Mesenchymal stem cell (in vitro differentiated cells and primary cell): ENCODE data around the gene APEH.

ENCODE experiments used
- DNase-seq: peaks from one replicate; pipeline ENCODE4 v3.0.0-alpha.2; 2013
- H2AFZ ChIP-seq: one replicate; pipeline ENCODE4 v1.6.1; 2013; ENCODE audit warnings: low read depth, mild to moderate bottlenecking, control low read depth, inconsistent platforms, low read length, moderate library complexity
- H2AK5ac ChIP-seq: 2 replicates; pipeline ENCODE4 v1.6.1; 2013; ENCODE audit warnings: low read length, moderate library complexity, mild to moderate bottlenecking, inconsistent platforms; ENCODE audit not compliant: severe bottlenecking
- H2BK120ac ChIP-seq: one replicate; pipeline ENCODE4 v1.6.1; 2013; ENCODE audit warnings: low read depth, mild to moderate bottlenecking, inconsistent platforms, low read length, moderate library complexity
- H2BK12ac ChIP-seq, 2 experiments: one replicate each; pipeline ENCODE4 v1.6.1; 2013; ENCODE audit warnings: inconsistent platforms in 2 of 2, low read length in 2 of 2, mild to moderate bottlenecking in 2 of 2, moderate library complexity in 2 of 2, control low read depth in 1 of 2
- H2BK15ac ChIP-seq: one replicate; pipeline ENCODE4 v1.6.1; 2013; ENCODE audit warnings: mild to moderate bottlenecking, low read depth, inconsistent platforms; ENCODE audit not compliant: poor library complexity, severe bottlenecking
- H2BK5ac ChIP-seq: 2 replicates; pipeline ENCODE4 v1.6.1; 2013; ENCODE audit warnings: low read depth, mild to moderate bottlenecking, low read length, control low read depth, inconsistent platforms; ENCODE audit not compliant: poor library complexity, severe bottlenecking
- H3K14ac ChIP-seq, 2 experiments: one replicate each; pipeline ENCODE4 v1.6.1; 2013; ENCODE audit warnings: inconsistent platforms in 2 of 2, low read length in 2 of 2, control low read depth in 1 of 2, mild to moderate bottlenecking in 1 of 2, moderate library complexity in 1 of 2
- H3K18ac ChIP-seq, 2 experiments: one replicate each; pipeline ENCODE4 v1.6.1; 2013; ENCODE audit warnings: inconsistent platforms in 2 of 2, low read length in 2 of 2, control low read depth in 1 of 2, low read depth in 1 of 2, mild to moderate bottlenecking in 1 of 2
- H3K23ac ChIP-seq, 2 experiments: one replicate each; pipeline ENCODE4 v1.6.1; 2013; ENCODE audit warnings: inconsistent platforms in 2 of 2, low read length in 2 of 2, mild to moderate bottlenecking in 2 of 2, moderate library complexity in 2 of 2, control low read depth in 1 of 2
- H3K27ac ChIP-seq: 2 replicates; pipeline ENCODE4 v1.5.1; 2013; ENCODE audit warnings: mild to moderate bottlenecking, moderate library complexity, low read length, control low read depth, inconsistent platforms; ENCODE audit not compliant: poor library complexity, severe bottlenecking
- H3K27me3 ChIP-seq, 2 experiments: 2 replicates each; pipeline versions ENCODE4 v1.6.1 to v1.7.0; 2013; ENCODE audit warnings: low read length in 2 of 2, mild to moderate bottlenecking in 2 of 2, moderate library complexity in 2 of 2, control low read depth in 1 of 2, inconsistent platforms in 1 of 2; ENCODE audit not compliant: control insufficient read depth in 1 of 2, insufficient read depth in 1 of 2
- H3K36me3 ChIP-seq, 2 experiments: 2 replicates each; pipeline versions ENCODE4 v1.6.1 to v1.7.0; 2013; ENCODE audit warnings: low read length in 2 of 2, control low read depth in 1 of 2, inconsistent platforms in 1 of 2, low read depth in 1 of 2, mild to moderate bottlenecking in 1 of 2; ENCODE audit not compliant: insufficient read depth in 2 of 2, control insufficient read depth in 1 of 2
- H3K4ac ChIP-seq, 2 experiments: one replicate each; pipeline ENCODE4 v1.6.1; 2013; ENCODE audit warnings: inconsistent platforms in 2 of 2, low read length in 2 of 2, mild to moderate bottlenecking in 2 of 2, moderate library complexity in 2 of 2, control low read depth in 1 of 2, low read depth in 1 of 2
- H3K4me1 ChIP-seq: 2 replicates; pipeline ENCODE4 v1.6.1; 2013; ENCODE audit warnings: low read depth, low read length, control low read depth; ENCODE audit not compliant: control insufficient read depth, insufficient read depth
- H3K4me2 ChIP-seq: 2 replicates; pipeline ENCODE4 v1.6.1; 2013; ENCODE audit warnings: low read length, mild to moderate bottlenecking, inconsistent platforms; ENCODE audit not compliant: poor library complexity, severe bottlenecking
- H3K4me3 ChIP-seq, 2 experiments: 2 replicates each; pipeline versions ENCODE4 v1.5.1 to v1.7.0; 2013; ENCODE audit warnings: low read length in 2 of 2, mild to moderate bottlenecking in 2 of 2, control low read depth in 1 of 2, low read depth in 1 of 2; ENCODE audit not compliant: insufficient read depth in 1 of 2
- H3K79me1 ChIP-seq: replicated peaks from 2 replicates; pipeline ENCODE4 v1.6.1; 2013; ENCODE audit warnings: mild to moderate bottlenecking, control low read depth, low read length, inconsistent platforms; ENCODE audit not compliant: poor library complexity, severe bottlenecking
- H3K9ac ChIP-seq: 2 replicates; pipeline ENCODE4 v1.7.0; 2013; ENCODE audit warnings: mild to moderate bottlenecking, low read length, moderate library complexity
- H3K9me3 ChIP-seq: 2 replicates; pipeline ENCODE4 v1.7.0; 2013; ENCODE audit warnings: mild to moderate bottlenecking, low read length; ENCODE audit not compliant: control insufficient read depth
- H4K8ac ChIP-seq: one replicate; pipeline ENCODE4 v1.6.1; 2013; ENCODE audit warnings: inconsistent platforms, mild to moderate bottlenecking, low read length, moderate library complexity
- H4K91ac ChIP-seq: one replicate; pipeline ENCODE4 v1.6.1; 2013; ENCODE audit warnings: mild to moderate bottlenecking, low read length, inconsistent platforms
- WGBS: methylation state at CpG from one replicate; pipeline ENCODE4 v1.1.7; 2013; ENCODE audit warnings: mixed read lengths; 5-methylcytosine and 5-hydroxymethylcytosine counted together

Gene APEH

DNA sequence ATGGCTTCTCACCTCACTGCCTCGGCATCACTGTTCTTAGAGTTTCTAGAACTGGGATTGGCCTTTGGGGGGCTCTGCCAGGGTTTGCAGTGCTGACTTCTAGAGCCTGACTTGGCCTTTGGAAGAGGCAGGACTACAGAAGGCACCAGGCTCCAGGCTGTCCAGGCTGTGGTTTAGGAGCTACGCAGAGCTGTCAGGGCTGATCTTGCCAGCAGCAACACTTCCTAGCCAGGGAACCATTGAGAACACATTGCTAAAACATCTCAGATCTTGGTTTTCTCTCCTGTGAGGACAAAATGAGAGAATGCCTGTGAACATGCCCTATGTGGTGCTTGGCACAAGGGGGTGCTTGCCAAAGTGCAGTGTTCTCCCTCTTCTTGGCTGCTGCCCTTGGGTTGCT is 34.6 kb upstream of the APEH start:
- Histone ChIP-seq H4K8ac (no peak overlapping the region), H2BK5ac (no peak overlapping the region), H3K27me3 (peaks cover 5 to 58% of the 10 kb centered on the region in 2 experiments), H3K36me3 (no peaks in the 10 kb centered on the region), H3K18ac (no peak overlapping the region), H3K4ac (no peak overlapping the region), H3K9me3 (no peaks in the 10 kb centered on the region), H2BK12ac (no peak overlapping the region), H2BK15ac (no peak overlapping the region), H2AK5ac (no peak overlapping the region), H3K79me1 (no peaks in the 10 kb centered on the region), H4K91ac (no peak overlapping the region), H3K14ac (no peak overlapping the region), H3K4me1 (peaks cover 16% of the 10 kb centered on the region), H3K23ac (no peak overlapping the region), H3K4me3 (no peak overlapping the region), H3K27ac (no peak overlapping the region), H2AFZ (no peak overlapping the region), H3K4me2 (no peak overlapping the region), H2BK120ac (no peak overlapping the region), H3K9ac (no peak overlapping the region)
- DNase-seq, result no peak
- 77% methylated on average over 1 of the region's 2 CpGs for WGBS

GRCh38 chr3:49641292-49641691 is 32.9 kb upstream of the APEH start:
- H4K91ac ChIP-seq, result no peak overlapping the region
- H2BK120ac ChIP-seq, result no peak overlapping the region
- H3K36me3 ChIP-seq, result no peaks in the 10 kb centered on the region
- H3K4me3 ChIP-seq, result no peak overlapping the region
- H3K23ac ChIP-seq, result no peak overlapping the region
- H3K79me1 ChIP-seq, result no peaks in the 10 kb centered on the region
- no peaks in the 10 kb centered on the region for H3K9me3 ChIP-seq
- no peak overlapping the region for H2AFZ ChIP-seq
- no peak overlapping the region for H2BK15ac ChIP-seq
- no peak overlapping the region for H3K27ac ChIP-seq
- H3K27me3 ChIP-seq, result peaks cover 12 to 48% of the 10 kb centered on the region in 2 experiments
- 82% methylated on average over 6 of the region's 7 CpGs for WGBS
- H3K4me1 ChIP-seq, result peaks cover 15% of the 10 kb centered on the region
- H2BK12ac ChIP-seq, result no peak overlapping the region
- H2BK5ac ChIP-seq, result no peak overlapping the region
- H4K8ac ChIP-seq, result no peak overlapping the region
- no peak overlapping the region for H3K14ac ChIP-seq
- no peak overlapping the region for H3K4me2 ChIP-seq
- no peak for DNase-seq
- no peak overlapping the region for H2AK5ac ChIP-seq
- H3K18ac ChIP-seq, result no peak overlapping the region
- no peak overlapping the region for H3K9ac ChIP-seq
- H3K4ac ChIP-seq, result no peak overlapping the region

- Histone ChIP-seq H4K8ac (no peak overlapping the region), H2AK5ac (no peak overlapping the region)
Measured at GRCh38 chr3:49641921-49642707, 32.0 kb upstream of the APEH start.

DNA sequence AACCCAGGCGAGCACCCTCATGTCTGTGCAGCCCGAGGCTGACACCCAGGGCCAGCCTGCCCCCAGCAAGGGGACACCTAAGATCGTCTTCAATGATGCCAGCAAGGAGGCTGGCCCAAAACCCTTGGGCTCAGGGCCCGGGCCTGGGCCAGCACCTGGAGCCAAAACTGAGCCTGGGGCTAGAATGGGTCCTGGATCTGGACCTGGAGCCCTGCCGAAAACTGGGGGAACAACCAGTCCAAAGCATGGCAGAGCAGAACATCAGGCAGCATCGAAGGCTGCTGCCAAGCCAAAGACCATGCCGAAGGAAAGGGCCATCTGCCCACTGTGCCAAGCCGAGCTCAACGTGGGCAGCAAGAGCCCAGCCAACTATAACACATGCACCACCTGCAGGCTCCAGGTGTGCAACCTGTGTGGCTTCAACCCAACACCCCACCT is 31.4 kb upstream of the APEH start:
- Histone ChIP-seq H3K4me1 (peaks cover 8% of the 10 kb centered on the region), H3K4me2 (no peak overlapping the region), H3K36me3 (no peaks in the 10 kb centered on the region), H3K9ac (no peak overlapping the region), H3K4me3 (no peak overlapping the region), H2AK5ac (no peak overlapping the region), H2BK5ac (no peak overlapping the region), H2AFZ (no peak overlapping the region), H3K14ac (no peak overlapping the region), H3K27me3 (peaks cover 12 to 42% of the 10 kb centered on the region in 2 experiments), H3K27ac (no peak overlapping the region), H4K91ac (no peak overlapping the region), H4K8ac (no peak overlapping the region), H3K23ac (no peak overlapping the region), H3K4ac (no peak overlapping the region), H2BK12ac (no peak overlapping the region), H3K79me1 (no peaks in the 10 kb centered on the region), H2BK120ac (no peak overlapping the region), H3K9me3 (no peaks in the 10 kb centered on the region), H2BK15ac (no peak overlapping the region), H3K18ac (no peak overlapping the region)
- no peak for DNase-seq
- 79% methylated on average over 9 of the region's 9 CpGs for WGBS

More at GRCh38 chr3:49641921-49642707, 32.0 kb upstream of the APEH start:
- Histone ChIP-seq H3K9ac (no peak overlapping the region), H2BK12ac (no peak overlapping the region), H3K9me3 (no peaks in the 10 kb centered on the region), H3K4me2 (no peak overlapping the region), H3K36me3 (no peaks in the 10 kb centered on the region), H2AFZ (no peak overlapping the region), H3K18ac (no peak overlapping the region), H3K4me3 (no peak overlapping the region), H3K27me3 (peaks cover 12 to 46% of the 10 kb centered on the region in 2 experiments), H3K14ac (no peak overlapping the region), H4K91ac (peak overlapping the region; percentile 63), H3K4me1 (peaks cover 8% of the 10 kb centered on the region), H2BK120ac (no peak overlapping the region), H3K79me1 (no peaks in the 10 kb centered on the region), H3K4ac (no peak overlapping the region), H2BK15ac (no peak overlapping the region), H3K27ac (no peak overlapping the region), H2BK5ac (no peak overlapping the region), H3K23ac (peak overlapping the region in 1 of 2 experiments; percentile 64)
- DNase-seq, result no peak
- WGBS, result 79% methylated on average over 14 of the region's 14 CpGs
